Measurements from ENCODE around the gene PNMA1.

Gene PNMA1

GRCh38 chr14:73740618-73741326, 26.6 kb upstream of the PNMA1 start:
- H3K4me3 ChIP-seq (ENCODE audit: low read length): no peak overlapping the region

GRCh38 chr14:73739899-73740617, 25.9 kb upstream of the PNMA1 start:
- no peak for TF ChIP-seq CTCF (conservative IDR thresholded peaks at IDR 0.05; ENCODE audit: low read depth, low read length)
- DNase-seq (ENCODE audit: low read depth): no peak
- H3K4me3 ChIP-seq (ENCODE audit: low read length): no peak overlapping the region

More at GRCh38 chr14:73740618-73741326, 26.6 kb upstream of the PNMA1 start:
- no peak for TF ChIP-seq CTCF (conservative IDR thresholded peaks at IDR 0.05; ENCODE audit: low read depth, low read length)
- no peak for DNase-seq (ENCODE audit: low read depth)

- no peak overlapping the region for H3K4me3 ChIP-seq (ENCODE audit: low read length)
- no peak for DNase-seq (ENCODE audit: low read depth)
- no peak for TF ChIP-seq CTCF (conservative IDR thresholded peaks at IDR 0.05; ENCODE audit: low read depth, low read length)
Observed at GRCh38 chr14:73739174-73739898, 25.2 kb upstream of the PNMA1 start.

- TF ChIP-seq CTCF (conservative IDR thresholded peaks at IDR 0.05; ENCODE audit: low read depth, low read length): no peak
- no peak for DNase-seq (ENCODE audit: low read depth)
- no peak overlapping the region for H3K4me3 ChIP-seq (ENCODE audit: low read length)
Observed at GRCh38 chr14:73738518-73739173, 24.5 kb upstream of the PNMA1 start.

GRCh38 chr14:73736842-73737241, 22.7 kb upstream of the PNMA1 start:
- DNase-seq (ENCODE audit: low read depth): no peak
- H3K4me3 ChIP-seq (ENCODE audit: low read length): no peak overlapping the region
- no peak for TF ChIP-seq CTCF (conservative IDR thresholded peaks at IDR 0.05; ENCODE audit: low read depth, low read length)

- no peak for DNase-seq (ENCODE audit: low read depth)
- no peak for TF ChIP-seq CTCF (conservative IDR thresholded peaks at IDR 0.05; ENCODE audit: low read depth, low read length)
- no peak overlapping the region for H3K4me3 ChIP-seq (ENCODE audit: low read length)
Observed at GRCh38 chr14:73732006-73732405, 17.8 kb upstream of the PNMA1 start.

All from retinal pigment epithelial cell (primary cell).